K562 (cell line): ENCODE measurements around the gene NOSIP. TPM values are rescaled to one million over a fixed set of nuclear protein-coding genes. Genes with fewer than 3 reads are reported as not detected.

Experiments
- CHCHD3 ChIP-seq: fragments of 250-450 bp; sonication (Bioruptor Pico); IDR thresholded peaks from 2 replicates; pipeline ENCODE4 v2.1.2; 2022; ENCODE audit warnings: mild to moderate bottlenecking
- ETS1 ChIP-seq: conservative IDR thresholded peaks from 2 replicates; pipeline ENCODE4 v1.6.1; 2011; ENCODE audit warnings: low read depth, mild to moderate bottlenecking, low read length; ENCODE audit not compliant: control insufficient read depth
- EWSR1 ChIP-seq: fragments of 450-650 bp; IDR thresholded peaks from 2 replicates; pipeline ENCODE4 v1.6.1; 2018; ENCODE audit warnings: borderline replicate concordance, mild to moderate bottlenecking, low read depth, moderate library complexity; ENCODE audit not compliant: partially characterized antibody
- GABPB1 ChIP-seq: sonication (generic); formaldehyde crosslinking; IDR thresholded peaks from 2 replicates; pipeline ENCODE4 v1.8.0; 2022; ENCODE audit warnings: mild to moderate bottlenecking, missing genetic modification reagents
- HDAC2 ChIP-seq: fragments of 450-650 bp; IDR thresholded peaks from 2 replicates; pipeline ENCODE4 v1.6.1; 2016; ENCODE audit warnings: mild to moderate bottlenecking
- HOXB6 ChIP-seq: fragments of 250-450 bp; sonication (Bioruptor Pico); IDR thresholded peaks from 2 replicates; pipeline ENCODE4 v1.5.1; 2022; ENCODE audit warnings: mild to moderate bottlenecking, borderline replicate concordance
- MAX ChIP-seq: sonication (generic); formaldehyde crosslinking; IDR thresholded peaks from 2 replicates; pipeline ENCODE4 v1.9.0; 2022; ENCODE audit warnings: mild to moderate bottlenecking, missing genetic modification reagents
- MCM3 ChIP-seq: fragments of 450-650 bp; IDR thresholded peaks from 2 replicates; pipeline ENCODE4 v1.6.1; 2016
- MED1 ChIP-seq: sonication (generic); formaldehyde crosslinking; IDR thresholded peaks from 2 replicates; pipeline ENCODE4 v1.8.1; 2023; ENCODE audit warnings: missing genetic modification reagents, borderline replicate concordance
- MEF2D ChIP-seq: conservative IDR thresholded peaks from 2 replicates; pipeline ENCODE4 v1.6.1; 2016; ENCODE audit warnings: low read depth, missing genetic modification characterization, missing compliant biosample characterization
- MEIS2 ChIP-seq: fragments of 450-650 bp; IDR thresholded peaks from 2 replicates; pipeline ENCODE4 v1.6.1; 2014; ENCODE audit warnings: mild to moderate bottlenecking; ENCODE audit not compliant: partially characterized antibody
- PHB ChIP-seq: fragments of 250-450 bp; sonication (Bioruptor Pico); IDR thresholded peaks from 2 replicates; pipeline ENCODE4 v1.5.0; 2021
- POLR2AphosphoS5 ChIP-seq: IDR thresholded peaks from 2 replicates; pipeline ENCODE4 v1.6.1; 2011; ENCODE audit warnings: mild to moderate bottlenecking, low read depth, low read length, moderate library complexity; ENCODE audit not compliant: control insufficient read depth, insufficient read depth
- SP1 ChIP-seq: sonication (generic); formaldehyde crosslinking; IDR thresholded peaks from 2 replicates; pipeline ENCODE4 v1.8.1; 2022; ENCODE audit warnings: mild to moderate bottlenecking, missing genetic modification reagents
- TCF3 ChIP-seq: sonication (generic); formaldehyde crosslinking; IDR thresholded peaks from 2 replicates; pipeline ENCODE4 v1.4.0; 2020; ENCODE audit warnings: mild to moderate bottlenecking, missing genetic modification reagents
- ZC3H11A ChIP-seq: IDR thresholded peaks from 2 replicates; pipeline ENCODE4 v1.6.1; 2012; ENCODE audit warnings: low read depth, low read length, improper control_type of control experiment
- ZNF133 ChIP-seq: fragments of 250-450 bp; sonication (Bioruptor Pico); IDR thresholded peaks from 2 replicates; pipeline ENCODE4 v1.4.0; 2020; ENCODE audit warnings: mild to moderate bottlenecking
- ZNF274 ChIP-seq: IDR thresholded peaks from 2 replicates; pipeline ENCODE4 v1.6.1; 2011; ENCODE audit warnings: low read depth, mild to moderate bottlenecking, low read length, moderate library complexity, borderline replicate concordance
- ZNF75A ChIP-seq: fragments of 450-650 bp; formaldehyde crosslinking; IDR thresholded peaks from 2 replicates; pipeline ENCODE4 v1.4.0; 2020; ENCODE audit warnings: mild to moderate bottlenecking
- ZNF76 ChIP-seq: fragments of 250-450 bp; sonication (Bioruptor Pico); IDR thresholded peaks from 2 replicates; pipeline ENCODE4 v1.4.0; 2020; ENCODE audit warnings: mild to moderate bottlenecking, moderate library complexity, borderline replicate concordance
- polyA plus RNA-seq, 8 experiments: library from polyadenylated mRNA; depleted of rRNA in 4 of 8; stranded (reverse) in 5 of 8; unstranded in 3 of 8; fragments of >200 nt; fragmentation: Nextera tagmentation in 2 of 8; fragmentation: Illumina TruSeq in 1 of 8; extraction: Ambion mirVana in 2 of 8; extraction: Trizol in 1 of 8; gene quantifications; 2 replicates each; pipeline versions ENCODE4 v1.2.1 to v1.2.3, GENCODE V29; 2011 to 2014; ENCODE audit warnings: inconsistent platforms in 1 of 8, missing spikeins in 1 of 8
- total RNA-seq, 7 experiments: library from RNA; depleted of rRNA in 6 of 7; stranded (reverse); fragments of >200 nt in 6 of 7; fragmentation: Illumina TruSeq in 2 of 7; extraction: Trizol in 2 of 7; gene quantifications; 2 replicates each; pipeline versions ENCODE4 v1.2.1 to v1.2.3, GENCODE V29; 2011 to 2021; ENCODE audit warnings: low replicate concordance in 1 of 7
- TF ChIP-seq, protein P1 (sequence below): fragments of 200-800 bp; sonication (Bioruptor generic); IDR thresholded peaks from 2 replicates; pipeline ENCODE4 v1.6.1; 2016; ENCODE audit warnings: missing genetic modification characterization, missing compliant biosample characterization
- TF ChIP-seq, protein P2 (sequence below), 2 experiments: fragments of 450-650 bp in 1 of 2; sonication (generic) in 1 of 2; formaldehyde crosslinking; conservative IDR thresholded peaks; 2 replicates each; pipeline versions ENCODE4 v1.4.0 to v1.8.1; 2020 to 2022; ENCODE audit warnings: mild to moderate bottlenecking in 1 of 2, missing genetic modification reagents in 1 of 2

NOSIP gene
- total and polyA plus RNA-seq, 9 of the 15 experiments (the other 6 are each of a cell fraction or from before 2014, with no cell fraction given), result 14.4 to 153 (median 79.9) TPM

- TF ChIP-seq, protein P1, sequence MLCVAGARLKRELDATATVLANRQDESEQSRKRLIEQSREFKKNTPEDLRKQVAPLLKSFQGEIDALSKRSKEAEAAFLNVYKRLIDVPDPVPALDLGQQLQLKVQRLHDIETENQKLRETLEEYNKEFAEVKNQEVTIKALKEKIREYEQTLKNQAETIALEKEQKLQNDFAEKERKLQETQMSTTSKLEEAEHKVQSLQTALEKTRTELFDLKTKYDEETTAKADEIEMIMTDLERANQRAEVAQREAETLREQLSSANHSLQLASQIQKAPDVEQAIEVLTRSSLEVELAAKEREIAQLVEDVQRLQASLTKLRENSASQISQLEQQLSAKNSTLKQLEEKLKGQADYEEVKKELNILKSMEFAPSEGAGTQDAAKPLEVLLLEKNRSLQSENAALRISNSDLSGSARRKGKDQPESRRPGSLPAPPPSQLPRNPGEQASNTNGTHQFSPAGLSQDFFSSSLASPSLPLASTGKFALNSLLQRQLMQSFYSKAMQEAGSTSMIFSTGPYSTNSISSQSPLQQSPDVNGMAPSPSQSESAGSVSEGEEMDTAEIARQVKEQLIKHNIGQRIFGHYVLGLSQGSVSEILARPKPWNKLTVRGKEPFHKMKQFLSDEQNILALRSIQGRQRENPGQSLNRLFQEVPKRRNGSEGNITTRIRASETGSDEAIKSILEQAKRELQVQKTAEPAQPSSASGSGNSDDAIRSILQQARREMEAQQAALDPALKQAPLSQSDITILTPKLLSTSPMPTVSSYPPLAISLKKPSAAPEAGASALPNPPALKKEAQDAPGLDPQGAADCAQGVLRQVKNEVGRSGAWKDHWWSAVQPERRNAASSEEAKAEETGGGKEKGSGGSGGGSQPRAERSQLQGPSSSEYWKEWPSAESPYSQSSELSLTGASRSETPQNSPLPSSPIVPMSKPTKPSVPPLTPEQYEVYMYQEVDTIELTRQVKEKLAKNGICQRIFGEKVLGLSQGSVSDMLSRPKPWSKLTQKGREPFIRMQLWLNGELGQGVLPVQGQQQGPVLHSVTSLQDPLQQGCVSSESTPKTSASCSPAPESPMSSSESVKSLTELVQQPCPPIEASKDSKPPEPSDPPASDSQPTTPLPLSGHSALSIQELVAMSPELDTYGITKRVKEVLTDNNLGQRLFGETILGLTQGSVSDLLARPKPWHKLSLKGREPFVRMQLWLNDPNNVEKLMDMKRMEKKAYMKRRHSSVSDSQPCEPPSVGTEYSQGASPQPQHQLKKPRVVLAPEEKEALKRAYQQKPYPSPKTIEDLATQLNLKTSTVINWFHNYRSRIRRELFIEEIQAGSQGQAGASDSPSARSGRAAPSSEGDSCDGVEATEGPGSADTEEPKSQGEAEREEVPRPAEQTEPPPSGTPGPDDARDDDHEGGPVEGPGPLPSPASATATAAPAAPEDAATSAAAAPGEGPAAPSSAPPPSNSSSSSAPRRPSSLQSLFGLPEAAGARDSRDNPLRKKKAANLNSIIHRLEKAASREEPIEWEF (CRISPR knock-in tag), result no peak
- peak; percentile 82 for TF ChIP-seq HDAC2
- peak; percentile 96 for TF ChIP-seq ZC3H11A
- TF ChIP-seq GABPB1 (CRISPR knock-in tag), result peak; percentile 100
- TF ChIP-seq MED1, result no peak
- TF ChIP-seq MCM3, result no peak
- peak; percentile 54; the same call in 1 of the 2 replicates for TF ChIP-seq MEF2D (tag)
- TF ChIP-seq TCF3 (CRISPR knock-in tag), result no peak
- no peak for TF ChIP-seq MEIS2
- TF ChIP-seq ZNF75A (CRISPR knock-in tag), result no peak
- TF ChIP-seq SP1 (CRISPR knock-in tag), result peak; percentile 99
- TF ChIP-seq ZNF274, result no peak
- TF ChIP-seq MAX (CRISPR knock-in tag), result no peak; the same call in 1 of the 2 replicates
- TF ChIP-seq HOXB6 (CRISPR knock-in tag), result no peak
- TF ChIP-seq CHCHD3 (CRISPR knock-in tag), result no peak
- peak; percentile 96 for TF ChIP-seq ETS1
- peak; percentile 99 for TF ChIP-seq POLR2AphosphoS5
- TF ChIP-seq PHB (CRISPR knock-in tag), result no peak
- TF ChIP-seq, protein P2, sequence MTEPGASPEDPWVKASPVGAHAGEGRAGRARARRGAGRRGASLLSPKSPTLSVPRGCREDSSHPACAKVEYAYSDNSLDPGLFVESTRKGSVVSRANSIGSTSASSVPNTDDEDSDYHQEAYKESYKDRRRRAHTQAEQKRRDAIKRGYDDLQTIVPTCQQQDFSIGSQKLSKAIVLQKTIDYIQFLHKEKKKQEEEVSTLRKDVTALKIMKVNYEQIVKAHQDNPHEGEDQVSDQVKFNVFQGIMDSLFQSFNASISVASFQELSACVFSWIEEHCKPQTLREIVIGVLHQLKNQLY (CRISPR knock-in tag; conservative IDR thresholded peaks at IDR 0.05), result no peak
- no peak for TF ChIP-seq ZNF76
- no peak for TF ChIP-seq EWSR1
- TF ChIP-seq ZNF133 (CRISPR knock-in tag), result no peak
Measured at GRCh38 chr19:49580264-49581006, at the start of gene NOSIP (continued).
